A673 (cell line): ENCODE measurements around the gene KRT10.

Source experiments
- CTCF ChIP-seq: fragments of 300-800, 200-600 bp; sonication (generic); conservative IDR thresholded peaks from 2 replicates; pipeline ENCODE4 v1.5.1; 2017; ENCODE audit warnings: low read depth, mild to moderate bottlenecking, antibody characterized with exemption, low read length, moderate library complexity, mixed read lengths
- EZH2 ChIP-seq: fragments of 200-600 bp; sonication (generic); IDR thresholded peaks from 2 replicates; pipeline ENCODE4 v1.6.1; 2017; ENCODE audit warnings: borderline replicate concordance, low read depth, mild to moderate bottlenecking, mixed read lengths, antibody characterized with exemption, low read length; ENCODE audit not compliant: poor library complexity, severe bottlenecking

- TF ChIP-seq CTCF: no peak
- TF ChIP-seq EZH2: no peak
Measured at GRCh38 chr17:40827746-40828453, 5.5 kb upstream of the KRT10 start.
